ENCODE data around the gene FAM13A.

The FAM13A gene

DNA sequence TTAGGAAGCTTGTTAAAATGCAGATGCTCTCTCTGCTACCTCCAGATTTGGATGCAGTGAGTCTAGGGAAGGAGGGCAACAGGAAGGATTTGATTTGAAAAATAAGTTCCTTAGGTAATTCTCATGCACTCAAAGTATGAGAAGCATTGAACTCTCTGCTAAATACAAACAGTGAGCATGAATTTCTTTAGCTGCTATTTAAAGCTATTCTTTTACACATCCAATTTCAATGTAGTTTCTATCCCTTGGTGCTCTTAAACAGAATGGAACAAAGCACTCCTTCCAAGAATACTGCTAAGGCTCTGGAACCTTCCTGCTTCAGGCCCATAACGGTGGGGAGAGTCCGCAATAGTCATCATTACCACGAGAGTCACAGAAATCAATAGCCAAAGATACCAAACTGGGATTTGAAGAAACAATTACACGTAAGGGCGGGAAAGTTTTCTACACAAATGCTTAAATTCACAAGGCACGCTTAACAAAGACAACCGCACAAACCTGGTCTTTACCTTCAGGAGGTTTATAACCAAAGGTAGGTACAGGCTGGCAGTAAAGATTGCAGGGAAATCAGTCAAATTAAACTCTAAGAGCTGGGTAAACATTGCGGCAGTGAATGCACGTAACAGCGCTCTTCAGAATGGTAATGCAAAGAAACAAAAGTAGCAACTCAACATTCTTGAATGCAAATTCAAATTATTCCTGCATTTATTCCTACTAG is 236.1 kb downstream of the FAM13A start:
- Histone ChIP-seq H3K27me3 (ENCODE audit: low read depth) (no peaks in the 10 kb centered on the region), H3K36me3 (replicated peaks) (no peaks in the 10 kb centered on the region), H3K4me3 (no peak overlapping the region), H3K4me1 (peaks cover 27% of the 10 kb centered on the region), H3K9me3 (no peaks in the 10 kb centered on the region)
- DNase-seq (ENCODE audit: low spot score in 2 of 2): no peak
- in situ Hi-C loops (cut with MboI; ENCODE audit: low sequenced_read_pairs): loop anchor here (25.0 kb wide), 1 partner anchor 284 kb away; no protein-coding TSS in a partner anchor

DNA sequence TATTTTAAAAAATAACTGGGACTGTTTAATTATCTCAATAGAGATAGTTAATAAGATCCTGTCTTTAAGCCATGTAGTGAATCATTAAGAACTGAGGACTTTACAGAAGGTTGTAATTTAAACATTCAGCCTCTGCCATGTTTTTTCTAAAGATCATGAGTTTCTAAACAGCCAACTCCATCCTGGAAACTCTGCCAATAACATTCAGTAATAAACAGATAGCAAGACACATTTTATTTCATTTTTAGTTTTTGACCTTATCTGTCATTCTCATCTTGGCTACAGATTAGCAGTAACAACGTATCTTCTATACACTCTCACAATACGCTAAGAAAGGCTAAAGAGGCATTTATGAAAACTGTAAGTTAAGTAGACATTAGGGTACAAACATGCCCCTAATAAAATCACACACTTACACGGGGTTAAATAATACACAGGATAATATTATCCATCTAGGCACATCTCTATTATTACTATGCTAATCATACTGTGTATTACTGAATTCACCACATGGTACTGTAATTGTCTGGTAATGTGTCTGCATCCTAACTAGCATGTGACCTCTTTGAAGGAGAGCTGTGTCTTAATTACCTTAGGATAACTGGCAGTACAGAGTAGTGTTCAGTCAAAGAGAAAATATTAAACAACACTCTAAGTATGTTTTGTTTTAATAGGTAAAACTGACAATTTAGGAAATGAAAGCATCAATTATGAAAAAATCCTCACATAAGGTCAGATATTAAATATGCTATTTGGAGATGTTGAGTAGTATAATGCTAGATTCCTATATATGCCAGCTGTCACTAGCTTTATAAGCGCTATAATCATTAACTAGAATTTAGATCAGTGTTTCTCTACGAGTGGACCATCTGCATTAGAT is 236.9 kb downstream of the FAM13A start:
- Histone ChIP-seq H3K9me3 (no peaks in the 10 kb centered on the region), H3K4me3 (no peak overlapping the region), H3K27me3 (ENCODE audit: low read depth) (no peaks in the 10 kb centered on the region), H3K36me3 (replicated peaks) (no peaks in the 10 kb centered on the region), H3K4me1 (peaks cover 27% of the 10 kb centered on the region)
- DNase-seq (ENCODE audit: low spot score in 2 of 2): no peak
- in situ Hi-C loops (cut with MboI; ENCODE audit: low sequenced_read_pairs): loop anchor here (5.0 to 25.0 kb wide), 2 partner anchors 202 to 283 kb away; no protein-coding TSS in a partner anchor

DNA sequence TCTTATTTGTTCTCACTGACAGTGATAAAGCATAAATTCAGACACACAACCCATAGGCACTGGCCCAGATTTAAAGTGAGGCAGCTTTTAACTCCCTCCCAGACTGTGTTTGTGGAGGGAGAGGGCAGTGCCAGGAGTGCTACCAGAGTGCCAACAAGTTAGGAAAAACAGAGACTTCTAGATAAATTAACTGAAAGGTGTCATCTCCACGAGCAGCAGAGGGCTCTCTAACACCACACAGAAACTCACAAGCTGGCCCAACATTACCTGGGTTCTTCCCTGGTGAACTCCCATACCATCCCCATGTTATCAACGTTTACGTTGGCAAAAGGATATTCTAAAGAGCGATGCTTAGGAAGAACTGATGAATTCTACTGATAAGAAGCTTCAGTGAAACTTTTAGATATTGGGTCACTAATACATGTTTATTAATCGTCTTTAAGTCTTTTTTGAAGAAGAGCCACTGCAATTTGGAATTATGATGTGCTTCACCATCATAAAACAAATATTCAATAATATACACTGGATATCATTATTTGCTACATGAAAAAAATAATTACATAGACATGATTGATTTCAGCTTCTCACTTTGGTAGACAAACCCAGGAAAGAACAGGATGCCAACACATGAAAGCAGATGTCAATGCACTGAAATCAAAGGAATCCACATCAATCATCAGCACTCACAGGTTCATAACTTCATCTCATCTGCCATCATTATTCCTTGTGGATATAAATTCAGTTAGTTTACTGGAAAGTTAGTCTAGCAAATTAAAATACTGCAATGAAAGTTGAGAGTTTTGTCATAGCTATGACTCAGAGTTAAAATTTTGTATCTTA is 238.1 kb downstream of the FAM13A start:
- no peaks in the 10 kb centered on the region for H3K9me3 ChIP-seq
- in situ Hi-C loops (cut with MboI; ENCODE audit: low sequenced_read_pairs): loop anchor here (5.0 to 25.0 kb wide), 2 partner anchors 203 to 282 kb away; no protein-coding TSS in a partner anchor
- peaks cover 27% of the 10 kb centered on the region for H3K4me1 ChIP-seq
- DNase-seq (ENCODE audit: low spot score in 2 of 2): peak; percentile 38 to 55
- no peaks in the 10 kb centered on the region for H3K27me3 ChIP-seq (ENCODE audit: low read depth)
- no peaks in the 10 kb centered on the region for H3K36me3 ChIP-seq (replicated peaks)
- H3K4me3 ChIP-seq: no peak overlapping the region

DNA sequence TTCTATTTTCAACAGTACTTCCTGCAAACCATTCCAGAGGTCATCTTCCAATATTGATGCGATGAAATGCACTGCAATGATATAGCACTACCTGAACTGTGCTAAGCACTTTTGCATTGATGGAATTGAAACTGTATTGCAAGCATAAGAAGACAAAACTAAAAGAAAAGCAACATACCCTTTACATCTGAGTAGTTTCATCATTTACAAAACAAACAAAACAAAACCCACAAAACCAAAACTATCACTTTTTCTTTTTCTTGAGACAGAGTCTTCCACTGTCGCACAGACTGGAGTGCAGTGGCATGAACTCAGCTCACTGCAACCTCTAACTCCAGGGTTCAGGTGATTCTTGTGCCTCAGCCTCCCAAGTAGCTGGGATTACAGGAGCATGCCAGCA is 239.2 kb downstream of the FAM13A start:
- Histone ChIP-seq H3K36me3 (replicated peaks) (no peaks in the 10 kb centered on the region), H3K27me3 (ENCODE audit: low read depth) (no peaks in the 10 kb centered on the region), H3K9me3 (no peaks in the 10 kb centered on the region), H3K4me3 (no peak overlapping the region), H3K4me1 (peaks cover 21% of the 10 kb centered on the region)
- in situ Hi-C loops (cut with MboI; ENCODE audit: low sequenced_read_pairs): loop anchor here (5.0 to 25.0 kb wide), 2 partner anchors 205 to 280 kb away; no protein-coding TSS in a partner anchor
- no peak for DNase-seq (ENCODE audit: low spot score in 2 of 2)

DNA sequence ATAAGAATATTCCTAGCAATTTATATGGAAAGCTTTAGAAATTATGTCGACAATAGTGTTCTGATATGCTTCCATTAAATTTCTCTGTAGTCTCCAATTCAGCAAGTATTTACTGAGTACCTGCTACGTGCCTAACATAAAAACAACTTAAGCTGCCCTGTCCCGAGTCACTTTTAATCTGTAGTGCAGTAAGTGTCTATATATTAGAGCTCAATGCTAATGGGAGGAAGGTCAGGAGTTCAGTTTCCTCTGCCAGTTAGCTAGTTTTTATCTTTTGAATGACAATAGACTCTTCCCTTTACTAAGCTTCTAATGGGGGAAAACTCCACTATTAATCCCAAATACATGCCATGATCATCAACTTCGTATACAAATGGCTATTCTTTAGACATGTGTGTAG is 240.6 kb downstream of the FAM13A start:
- Histone ChIP-seq H3K36me3 (replicated peaks) (no peaks in the 10 kb centered on the region), H3K4me3 (no peak overlapping the region), H3K4me1 (peaks cover 11% of the 10 kb centered on the region), H3K27me3 (ENCODE audit: low read depth) (no peaks in the 10 kb centered on the region), H3K9me3 (no peaks in the 10 kb centered on the region)
- DNase-seq (ENCODE audit: low spot score in 2 of 2): peak in 1 of 2 experiments; percentile 72
- in situ Hi-C loops (cut with MboI; ENCODE audit: low sequenced_read_pairs): loop anchor here (5.0 to 25.0 kb wide), 2 partner anchors 206 to 279 kb away; no protein-coding TSS in a partner anchor

DNA sequence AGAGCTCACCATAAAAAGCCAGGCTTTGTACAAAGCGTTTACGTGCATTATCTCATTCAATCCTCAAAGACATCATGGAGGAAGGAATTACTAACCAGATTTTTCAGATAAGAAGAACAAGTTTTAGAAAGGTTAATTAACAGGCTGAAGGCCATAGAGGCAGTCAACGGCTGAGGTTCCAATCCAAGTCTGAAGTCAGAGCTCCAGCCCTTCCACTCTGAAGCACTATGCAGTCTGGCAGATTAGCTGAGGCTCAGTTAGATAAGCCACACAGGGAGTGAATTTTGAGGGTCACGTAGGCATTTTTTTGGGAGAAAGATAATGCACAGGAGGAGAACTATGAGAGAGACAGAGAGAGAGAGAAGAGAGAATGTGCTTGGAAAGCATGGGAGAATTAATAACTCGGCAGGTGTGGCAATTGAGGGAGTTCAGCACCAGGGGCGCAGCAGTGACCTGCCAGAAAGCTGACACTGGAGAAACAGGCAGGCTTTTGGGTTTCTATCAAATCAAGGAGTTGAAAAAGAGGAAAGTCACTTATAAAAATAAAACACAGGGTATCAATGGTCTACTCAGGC is 242.9 kb downstream of the FAM13A start:
- in situ Hi-C loops (cut with MboI; ENCODE audit: low sequenced_read_pairs): loop anchor here (25.0 kb wide), 1 partner anchor 277 kb away; no protein-coding TSS in a partner anchor
- no peaks in the 10 kb centered on the region for H3K36me3 ChIP-seq (replicated peaks)
- no peak overlapping the region for H3K4me3 ChIP-seq
- H3K4me1 ChIP-seq: peaks cover 7% of the 10 kb centered on the region
- no peak for DNase-seq (ENCODE audit: low spot score in 2 of 2)
- no peaks in the 10 kb centered on the region for H3K27me3 ChIP-seq (ENCODE audit: low read depth)
- H3K9me3 ChIP-seq: no peaks in the 10 kb centered on the region

DNA sequence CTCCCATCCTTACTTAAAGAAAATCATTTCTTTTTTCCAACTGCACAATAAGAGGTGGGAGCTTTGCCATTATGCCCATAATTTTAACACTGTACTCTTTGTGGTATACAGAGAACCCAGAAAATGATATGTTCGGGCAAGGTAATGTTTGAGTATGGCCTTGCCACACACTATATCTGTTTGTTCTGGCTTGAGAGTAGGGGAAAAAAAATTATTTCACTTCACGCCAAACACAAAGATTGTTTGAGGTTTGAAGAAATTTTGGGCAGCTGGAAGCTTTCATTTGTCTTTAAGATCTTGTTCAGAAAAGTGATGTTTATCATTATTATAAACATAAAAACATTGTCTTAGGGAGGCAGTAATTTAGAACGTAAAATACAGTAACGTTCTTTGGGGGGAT is 244.0 kb downstream of the FAM13A start:
- Histone ChIP-seq H3K4me3 (no peak overlapping the region), H3K9me3 (no peaks in the 10 kb centered on the region), H3K27me3 (ENCODE audit: low read depth) (no peaks in the 10 kb centered on the region), H3K36me3 (replicated peaks) (no peaks in the 10 kb centered on the region), H3K4me1 (peaks cover 7% of the 10 kb centered on the region)
- DNase-seq (ENCODE audit: low spot score in 2 of 2): no peak
- in situ Hi-C loops (cut with MboI; ENCODE audit: low sequenced_read_pairs): loop anchor here (25.0 kb wide), 1 partner anchor 276 kb away; no protein-coding TSS in a partner anchor

DNA sequence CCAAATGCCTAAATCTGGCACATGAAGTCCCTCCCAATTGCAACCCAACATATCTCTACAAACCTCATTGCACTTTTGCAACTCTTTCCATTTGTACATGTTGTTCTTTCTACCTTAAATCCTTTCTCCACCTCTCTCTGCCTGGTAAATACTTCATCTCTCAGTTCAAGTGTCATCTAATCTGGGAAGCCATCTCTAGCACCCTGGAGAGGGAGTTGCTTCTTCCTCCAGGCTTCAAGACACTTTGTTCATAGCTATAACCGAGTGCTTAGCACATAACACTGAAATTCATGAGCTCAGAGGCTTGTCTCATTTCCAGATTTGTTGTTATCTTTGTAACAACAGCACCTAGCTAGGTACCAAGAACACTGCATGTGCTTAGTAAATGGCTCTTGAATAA is 244.6 kb downstream of the FAM13A start:
- Histone ChIP-seq H3K27me3 (ENCODE audit: low read depth) (no peaks in the 10 kb centered on the region), H3K4me3 (no peak overlapping the region), H3K36me3 (replicated peaks) (no peaks in the 10 kb centered on the region), H3K9me3 (no peaks in the 10 kb centered on the region), H3K4me1 (peaks cover 7% of the 10 kb centered on the region)
- DNase-seq (ENCODE audit: low spot score in 2 of 2): no peak
- in situ Hi-C loops (cut with MboI; ENCODE audit: low sequenced_read_pairs): loop anchor here (25.0 kb wide), 1 partner anchor 275 kb away; no protein-coding TSS in a partner anchor

DNA sequence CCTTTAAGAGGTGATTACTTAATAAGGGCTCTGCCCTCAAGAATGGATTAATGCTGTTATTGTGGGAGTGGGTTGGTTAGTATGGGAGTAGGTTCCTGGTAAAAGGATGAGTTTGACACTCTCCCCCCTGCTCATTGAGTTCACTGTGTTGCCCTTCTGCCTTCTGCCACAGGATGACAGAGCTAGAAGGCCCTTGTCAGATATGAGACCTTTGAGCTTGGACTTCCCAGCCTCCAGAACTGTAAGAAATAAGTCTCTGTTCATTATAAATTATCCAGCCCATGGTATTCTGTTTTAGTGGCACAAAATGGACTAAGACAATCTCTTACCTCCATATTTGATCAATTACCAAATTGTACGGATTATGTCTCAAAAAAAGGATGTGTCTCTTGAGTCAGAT is 245.1 kb downstream of the FAM13A start:
- no peaks in the 10 kb centered on the region for H3K27me3 ChIP-seq (ENCODE audit: low read depth)
- no peaks in the 10 kb centered on the region for H3K9me3 ChIP-seq
- no peak overlapping the region for H3K4me3 ChIP-seq
- H3K36me3 ChIP-seq (replicated peaks): no peaks in the 10 kb centered on the region
- peaks cover 7% of the 10 kb centered on the region for H3K4me1 ChIP-seq
- no peak for DNase-seq (ENCODE audit: low spot score in 2 of 2)
- in situ Hi-C loops (cut with MboI; ENCODE audit: low sequenced_read_pairs): loop anchor here (25.0 kb wide), 1 partner anchor 275 kb away; no protein-coding TSS in a partner anchor

DNA sequence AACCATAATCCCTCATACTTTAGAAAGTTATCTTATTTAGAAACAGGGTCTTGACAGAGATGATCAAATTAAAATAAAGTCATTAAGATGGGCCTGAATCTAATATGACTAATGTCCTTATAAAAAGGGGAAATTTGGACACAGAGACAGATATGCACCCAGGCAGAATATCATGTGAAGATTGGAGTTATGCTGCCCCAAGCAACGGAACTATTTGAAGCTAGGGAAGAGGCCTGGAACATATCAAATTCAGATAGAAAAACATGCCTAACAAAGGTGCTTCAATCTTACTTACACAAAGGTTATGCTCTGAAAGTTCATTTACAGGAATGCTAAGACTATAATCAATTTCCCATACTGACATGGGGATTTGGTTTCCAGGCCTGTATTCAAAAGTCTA is 246.7 kb downstream of the FAM13A start:
- DNase-seq (ENCODE audit: low spot score in 2 of 2): no peak
- H3K36me3 ChIP-seq (replicated peaks): no peaks in the 10 kb centered on the region
- H3K9me3 ChIP-seq: no peaks in the 10 kb centered on the region
- no peaks in the 10 kb centered on the region for H3K4me1 ChIP-seq
- no peaks in the 10 kb centered on the region for H3K27me3 ChIP-seq (ENCODE audit: low read depth)
- in situ Hi-C loops (cut with MboI; ENCODE audit: low sequenced_read_pairs): loop anchor here (25.0 kb wide), 1 partner anchor 273 kb away; no protein-coding TSS in a partner anchor
- H3K4me3 ChIP-seq: no peak overlapping the region

DNA sequence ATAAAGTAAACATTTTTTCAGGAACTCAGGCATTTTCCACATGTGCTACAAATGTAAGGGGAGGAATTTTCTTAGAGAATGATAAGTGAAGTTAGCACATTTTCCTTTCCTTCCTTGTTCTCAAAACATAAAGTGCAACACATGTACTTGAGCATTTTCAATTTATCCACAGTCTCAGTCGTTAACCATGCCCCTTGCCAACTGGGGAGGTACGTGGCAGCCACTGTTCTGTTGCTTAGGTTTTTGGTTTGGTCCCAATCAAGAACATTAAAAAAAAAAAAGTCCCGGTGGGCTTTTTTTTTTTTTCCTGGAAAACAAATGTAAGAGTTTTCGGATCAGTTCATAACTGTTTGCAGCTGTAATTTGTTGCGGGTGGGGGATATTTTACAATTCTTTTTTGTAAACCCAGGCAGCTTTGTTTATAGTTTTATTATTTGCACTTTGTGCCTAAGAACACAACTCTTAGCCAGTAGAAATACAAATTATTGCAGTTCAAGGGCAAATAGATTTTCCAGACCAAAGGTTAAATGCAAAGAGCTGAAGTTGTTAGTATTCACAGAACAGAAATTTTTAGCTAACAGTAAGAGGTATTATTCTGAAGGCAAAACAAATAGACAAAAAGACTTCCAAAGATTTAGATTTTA is 247.3 kb downstream of the FAM13A start:
- H3K4me3 ChIP-seq: no peak overlapping the region
- in situ Hi-C loops (cut with MboI; ENCODE audit: low sequenced_read_pairs): loop anchor here (25.0 kb wide), 1 partner anchor 272 kb away; no protein-coding TSS in a partner anchor
- no peak for DNase-seq (ENCODE audit: low spot score in 2 of 2)
- no peaks in the 10 kb centered on the region for H3K9me3 ChIP-seq
- no peaks in the 10 kb centered on the region for H3K27me3 ChIP-seq (ENCODE audit: low read depth)
- no peaks in the 10 kb centered on the region for H3K36me3 ChIP-seq (replicated peaks)
- H3K4me1 ChIP-seq: no peaks in the 10 kb centered on the region

DNA sequence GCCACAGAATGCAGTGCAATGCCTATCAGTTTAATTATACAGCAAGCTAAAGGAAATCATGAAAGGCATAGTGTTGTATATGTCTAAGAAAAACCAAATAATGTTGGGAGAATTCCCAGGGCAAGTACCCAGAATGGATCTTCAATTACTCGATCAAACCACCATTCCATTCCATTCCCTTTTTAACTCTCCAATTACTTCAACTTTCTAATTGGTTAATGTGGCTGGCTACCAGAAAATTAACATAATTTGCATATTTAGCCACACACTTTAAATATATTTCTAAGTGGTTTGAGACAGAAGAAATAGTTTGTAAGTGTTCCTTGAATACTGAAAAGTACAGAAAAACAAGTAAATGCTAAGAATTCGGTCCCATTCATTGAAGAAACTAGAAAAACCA is 247.9 kb downstream of the FAM13A start:
- DNase-seq (ENCODE audit: low spot score in 2 of 2): no peak
- Histone ChIP-seq H3K27me3 (ENCODE audit: low read depth) (no peaks in the 10 kb centered on the region), H3K9me3 (no peaks in the 10 kb centered on the region), H3K4me3 (no peak overlapping the region), H3K36me3 (replicated peaks) (no peaks in the 10 kb centered on the region), H3K4me1 (no peaks in the 10 kb centered on the region)
- in situ Hi-C loops (cut with MboI; ENCODE audit: low sequenced_read_pairs): loop anchor here (25.0 kb wide), 1 partner anchor 272 kb away; no protein-coding TSS in a partner anchor

Measured in HAP-1 (cell line).